Lower leg skin (tissue), 3 donors: ENCODE results near the gene NANS.

ENCODE experiments used
- CTCF ChIP-seq, 3 donors: fragments of 450-650 bp; IDR thresholded peaks; one replicate each; pipeline ENCODE4 v1.5.1; 2016; ENCODE audit warnings: antibody characterized with exemption in 3 of 3, mild to moderate bottlenecking in 3 of 3, moderate library complexity in 2 of 3
- POLR2A ChIP-seq, 2 donors: fragments of 450-650 bp; IDR thresholded peaks; one replicate each; pipeline ENCODE4 v1.6.1; 2016 to 2017; ENCODE audit warnings: antibody characterized with exemption in 2 of 2, mild to moderate bottlenecking in 1 of 2, moderate library complexity in 1 of 2

GRCh38 chr9:98046180-98046543 lies 10.4 kb upstream of the NANS start:
- no peak for TF ChIP-seq CTCF (IDR thresholded peaks at IDR 0.05)
- no peak for TF ChIP-seq POLR2A (IDR thresholded peaks at IDR 0.05)
